ENCODE results near the gene PINLYP.
"Not testable (repeated sequence)": the region's sequence is repeated elsewhere in the genome, so short reads cannot be mapped to it uniquely, and the experiment has no call there.

DNA sequence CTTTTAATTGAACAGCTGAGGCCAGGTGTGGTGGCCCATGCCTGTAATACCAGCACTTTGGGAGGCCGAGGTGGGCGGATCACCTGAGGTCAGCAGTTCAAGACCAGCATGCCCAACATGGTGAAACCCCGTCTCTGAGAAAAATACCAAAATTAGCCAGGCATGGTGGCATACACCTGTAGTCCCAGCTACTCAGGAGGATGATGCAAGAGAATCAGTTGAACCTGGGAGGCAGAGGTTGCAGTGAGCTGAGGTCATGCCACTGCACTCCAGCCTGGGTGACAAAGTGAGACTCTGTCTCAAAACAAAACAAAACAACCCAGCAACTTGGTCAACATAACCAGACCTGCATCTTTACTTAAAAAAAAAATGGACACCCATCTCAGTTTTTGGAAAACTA lies 11.4 kb downstream of the PINLYP start:
- TF ChIP-seq, protein P1, sequence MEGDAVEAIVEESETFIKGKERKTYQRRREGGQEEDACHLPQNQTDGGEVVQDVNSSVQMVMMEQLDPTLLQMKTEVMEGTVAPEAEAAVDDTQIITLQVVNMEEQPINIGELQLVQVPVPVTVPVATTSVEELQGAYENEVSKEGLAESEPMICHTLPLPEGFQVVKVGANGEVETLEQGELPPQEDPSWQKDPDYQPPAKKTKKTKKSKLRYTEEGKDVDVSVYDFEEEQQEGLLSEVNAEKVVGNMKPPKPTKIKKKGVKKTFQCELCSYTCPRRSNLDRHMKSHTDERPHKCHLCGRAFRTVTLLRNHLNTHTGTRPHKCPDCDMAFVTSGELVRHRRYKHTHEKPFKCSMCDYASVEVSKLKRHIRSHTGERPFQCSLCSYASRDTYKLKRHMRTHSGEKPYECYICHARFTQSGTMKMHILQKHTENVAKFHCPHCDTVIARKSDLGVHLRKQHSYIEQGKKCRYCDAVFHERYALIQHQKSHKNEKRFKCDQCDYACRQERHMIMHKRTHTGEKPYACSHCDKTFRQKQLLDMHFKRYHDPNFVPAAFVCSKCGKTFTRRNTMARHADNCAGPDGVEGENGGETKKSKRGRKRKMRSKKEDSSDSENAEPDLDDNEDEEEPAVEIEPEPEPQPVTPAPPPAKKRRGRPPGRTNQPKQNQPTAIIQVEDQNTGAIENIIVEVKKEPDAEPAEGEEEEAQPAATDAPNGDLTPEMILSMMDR (IDR thresholded peaks at IDR 0.05; ENCODE audit: extremely low read depth in 1 of 2, insufficient read depth in 1 of 2, low read depth in 1 of 2, low read length in 2 of 2): not testable (repeated sequence)
- TF ChIP-seq MYC (IDR thresholded peaks at IDR 0.05; ENCODE audit: low read depth, low read length); POLR2AphosphoS5 (IDR thresholded peaks at IDR 0.05; ENCODE audit: insufficient read depth, low read depth, low read length); EZH2 (IDR thresholded peaks at IDR 0.05; ENCODE audit: borderline replicate concordance, low read depth, low read length, severe bottlenecking): not testable (repeated sequence)
- TF ChIP-seq, protein P2, sequence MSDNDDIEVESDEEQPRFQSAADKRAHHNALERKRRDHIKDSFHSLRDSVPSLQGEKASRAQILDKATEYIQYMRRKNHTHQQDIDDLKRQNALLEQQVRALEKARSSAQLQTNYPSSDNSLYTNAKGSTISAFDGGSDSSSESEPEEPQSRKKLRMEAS (IDR thresholded peaks at IDR 0.05; ENCODE audit: insufficient read depth, insufficient read length): not testable (repeated sequence)

All from endothelial cell of umbilical vein (primary cell).